Hepatocyte (in vitro differentiated cells): ENCODE results near the gene ZNF789.

Source experiments
- EZH2 ChIP-seq: fragments of 200-600 bp; sonication (generic); IDR thresholded peaks from 2 replicates; pipeline ENCODE4 v1.6.1; 2016; ENCODE audit warnings: antibody characterized with exemption, mild to moderate bottlenecking, borderline replicate concordance
- TF ChIP-seq, protein P1 (sequence below): fragments of 200-600 bp; sonication (generic); IDR thresholded peaks from 2 replicates; pipeline ENCODE4 v1.5.1; 2016; ENCODE audit warnings: antibody characterized with exemption, mild to moderate bottlenecking; ENCODE audit not compliant: poor library complexity

DNA sequence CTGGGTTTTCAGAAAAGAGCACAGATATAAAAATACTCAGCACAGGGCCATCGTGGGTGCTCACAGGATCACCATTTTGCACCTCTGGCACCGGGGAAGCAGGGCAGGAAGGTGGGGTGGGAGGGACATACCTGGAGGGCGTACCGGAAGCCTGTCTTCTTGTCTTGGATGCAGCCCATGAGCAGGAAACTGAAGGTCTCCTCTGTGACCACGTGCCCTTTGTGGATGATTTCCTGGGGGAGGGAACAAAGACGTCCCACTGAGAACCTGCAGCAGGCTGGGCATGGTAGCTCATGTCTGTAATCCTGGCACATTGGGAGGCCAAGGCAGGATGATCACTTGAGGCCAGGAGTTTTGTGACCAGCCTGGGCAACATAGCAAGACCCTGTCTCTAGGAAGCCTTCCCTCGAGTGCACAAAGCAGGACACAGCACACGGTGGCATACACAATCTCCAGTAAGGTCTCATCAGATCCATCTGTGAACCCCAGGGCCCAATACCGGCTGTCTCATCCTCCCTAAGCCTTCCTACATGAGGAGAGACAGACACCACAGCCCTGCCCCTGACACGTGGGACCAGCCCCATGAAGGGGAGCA lies 43.6 kb upstream of the ZNF789 start:
- TF ChIP-seq, protein P1, sequence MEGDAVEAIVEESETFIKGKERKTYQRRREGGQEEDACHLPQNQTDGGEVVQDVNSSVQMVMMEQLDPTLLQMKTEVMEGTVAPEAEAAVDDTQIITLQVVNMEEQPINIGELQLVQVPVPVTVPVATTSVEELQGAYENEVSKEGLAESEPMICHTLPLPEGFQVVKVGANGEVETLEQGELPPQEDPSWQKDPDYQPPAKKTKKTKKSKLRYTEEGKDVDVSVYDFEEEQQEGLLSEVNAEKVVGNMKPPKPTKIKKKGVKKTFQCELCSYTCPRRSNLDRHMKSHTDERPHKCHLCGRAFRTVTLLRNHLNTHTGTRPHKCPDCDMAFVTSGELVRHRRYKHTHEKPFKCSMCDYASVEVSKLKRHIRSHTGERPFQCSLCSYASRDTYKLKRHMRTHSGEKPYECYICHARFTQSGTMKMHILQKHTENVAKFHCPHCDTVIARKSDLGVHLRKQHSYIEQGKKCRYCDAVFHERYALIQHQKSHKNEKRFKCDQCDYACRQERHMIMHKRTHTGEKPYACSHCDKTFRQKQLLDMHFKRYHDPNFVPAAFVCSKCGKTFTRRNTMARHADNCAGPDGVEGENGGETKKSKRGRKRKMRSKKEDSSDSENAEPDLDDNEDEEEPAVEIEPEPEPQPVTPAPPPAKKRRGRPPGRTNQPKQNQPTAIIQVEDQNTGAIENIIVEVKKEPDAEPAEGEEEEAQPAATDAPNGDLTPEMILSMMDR, result no peak
- no peak for TF ChIP-seq EZH2
